Ishikawa (cell line): ENCODE measurements around the gene ZNF592.
A peak's percentile ranks its signal among the peaks of the same experiment; 100 is the strongest.

ENCODE experiments used
- CEBPB ChIP-seq: IDR thresholded peaks from 2 replicates; pipeline ENCODE4 v1.6.1; 2012
- CREB1 ChIP-seq: IDR thresholded peaks from 2 replicates; pipeline ENCODE4 v1.6.1; 2012; ENCODE audit warnings: low read depth
- EGR1 ChIP-seq: IDR thresholded peaks from 2 replicates; pipeline ENCODE4 v1.6.1; 2012
- EP300 ChIP-seq: IDR thresholded peaks from 2 replicates; pipeline ENCODE4 v1.6.1; 2012; ENCODE audit warnings: borderline replicate concordance
- FOXM1 ChIP-seq: IDR thresholded peaks from 2 replicates; pipeline ENCODE4 v1.6.1; 2012; ENCODE audit warnings: low read depth, borderline replicate concordance
- MAX ChIP-seq: IDR thresholded peaks from 2 replicates; pipeline ENCODE4 v1.6.1; 2012
- NFIC ChIP-seq: IDR thresholded peaks from 2 replicates; pipeline ENCODE4 v1.6.1; 2012
- RAD21 ChIP-seq: IDR thresholded peaks from 2 replicates; pipeline ENCODE4 v1.6.1; 2012; ENCODE audit warnings: low read depth
- REST ChIP-seq: IDR thresholded peaks from 2 replicates; pipeline ENCODE4 v1.6.1; 2012; ENCODE audit warnings: low read depth, mild to moderate bottlenecking
- TAF1 ChIP-seq: IDR thresholded peaks from 2 replicates; pipeline ENCODE4 v1.6.1; 2012; ENCODE audit warnings: low read depth, mild to moderate bottlenecking
- TCF12 ChIP-seq: IDR thresholded peaks from 2 replicates; pipeline ENCODE4 v1.6.1; 2012; ENCODE audit warnings: low read depth
- TEAD4 ChIP-seq: IDR thresholded peaks from 2 replicates; pipeline ENCODE4 v1.6.1; 2012
- USF1 ChIP-seq: IDR thresholded peaks from 2 replicates; pipeline ENCODE4 v1.6.1; 2012
- YY1 ChIP-seq: IDR thresholded peaks from 2 replicates; pipeline ENCODE4 v1.6.1; 2012; ENCODE audit warnings: low read depth
- ZBTB7A ChIP-seq: IDR thresholded peaks from 2 replicates; pipeline ENCODE4 v1.6.1; 2012; ENCODE audit warnings: low read depth

Gene ZNF592

GRCh38 chr15:84840741-84841429, 92.5 kb downstream of the ZNF592 start:
- TF ChIP-seq REST (no peak), MAX (0 out of 2 replicates have a peak, but pooled peaks have one; percentile 11), CREB1 (no peak), EGR1 (no peak), NFIC (no peak), TEAD4 (no peak), TAF1 (no peak), USF1 (no peak), TCF12 (no peak), EP300 (0 out of 2 replicates have a peak, but pooled peaks have one; percentile 24), CEBPB (peak; percentile 40; the same call in 1 of the 2 replicates), RAD21 (no peak), ZBTB7A (no peak), YY1 (no peak), FOXM1 (no peak)

GRCh38 chr15:84842781-84843180, 94.4 kb downstream of the ZNF592 start:
- no peak for TF ChIP-seq FOXM1

- TF ChIP-seq EGR1: no peak
- TF ChIP-seq EP300: no peak
- no peak for TF ChIP-seq USF1
- TF ChIP-seq NFIC: no peak
- TF ChIP-seq RAD21: no peak
- TF ChIP-seq FOXM1: no peak
- TF ChIP-seq TCF12: no peak
- no peak for TF ChIP-seq YY1
- no peak for TF ChIP-seq MAX
- no peak for TF ChIP-seq REST
- no peak for TF ChIP-seq CREB1
- TF ChIP-seq CEBPB: no peak
- no peak for TF ChIP-seq TEAD4
- no peak for TF ChIP-seq TAF1
- no peak for TF ChIP-seq ZBTB7A
Observed at GRCh38 chr15:84844964-84845363, 96.6 kb downstream of the ZNF592 start.

GRCh38 chr15:84845631-84846030, 97.2 kb downstream of the ZNF592 start:
- TF ChIP-seq RAD21: peak; percentile 82

GRCh38 chr15:84846269-84846668, 97.9 kb downstream of the ZNF592 start:
- no peak for TF ChIP-seq TEAD4
- TF ChIP-seq EP300: no peak
- no peak for TF ChIP-seq MAX
- no peak for TF ChIP-seq REST
- no peak for TF ChIP-seq YY1
- TF ChIP-seq TCF12: no peak
- no peak for TF ChIP-seq RAD21
- no peak for TF ChIP-seq CEBPB
- TF ChIP-seq FOXM1: no peak
- no peak for TF ChIP-seq CREB1
- no peak for TF ChIP-seq EGR1
- TF ChIP-seq TAF1: no peak
- TF ChIP-seq NFIC: no peak
